ENCODE data around the gene SULF2.
"Not testable (repeated sequence)": the region's sequence is repeated elsewhere in the genome, so short reads cannot be mapped to it uniquely, and the experiment has no call there.

The SULF2 gene

GRCh38 chr20:47804972-47805371, 19.7 kb upstream of the SULF2 start:
- not testable (repeated sequence) for H3K27me3 ChIP-seq (replicated peaks; ENCODE audit: control insufficient read depth, insufficient read depth, low read length, poor library complexity, severe bottlenecking); H3K4me3 ChIP-seq (ENCODE audit: insufficient read depth, low read depth, low read length, poor library complexity, severe bottlenecking); DNase-seq; H3K9me3 ChIP-seq (ENCODE audit: control insufficient read depth, low read length); H3K36me3 ChIP-seq (ENCODE audit: control insufficient read depth, insufficient read depth, low read length); H3K4me1 ChIP-seq (ENCODE audit: control insufficient read depth, insufficient read depth, low read length, poor library complexity, severe bottlenecking); H3K27ac ChIP-seq (ENCODE audit: insufficient read depth, low read length, poor library complexity, severe bottlenecking)

GRCh38 chr20:47804224-47804825, 19.0 kb upstream of the SULF2 start:
- not testable (repeated sequence) for H3K4me1 ChIP-seq (ENCODE audit: control insufficient read depth, insufficient read depth, low read length, poor library complexity, severe bottlenecking); H3K36me3 ChIP-seq (ENCODE audit: control insufficient read depth, insufficient read depth, low read length); H3K9me3 ChIP-seq (ENCODE audit: control insufficient read depth, low read length); H3K27ac ChIP-seq (ENCODE audit: insufficient read depth, low read length, poor library complexity, severe bottlenecking); H3K4me3 ChIP-seq (ENCODE audit: insufficient read depth, low read depth, low read length, poor library complexity, severe bottlenecking); H3K27me3 ChIP-seq (replicated peaks; ENCODE audit: control insufficient read depth, insufficient read depth, low read length, poor library complexity, severe bottlenecking); DNase-seq

- DNase-seq, result no peak
- Histone ChIP-seq H3K4me1 (ENCODE audit: control insufficient read depth, insufficient read depth, low read length, poor library complexity, severe bottlenecking) (no peaks in the 10 kb centered on the region), H3K9me3 (ENCODE audit: control insufficient read depth, low read length) (no peaks in the 10 kb centered on the region), H3K4me3 (ENCODE audit: insufficient read depth, low read depth, low read length, poor library complexity, severe bottlenecking) (no peak overlapping the region), H3K27me3 (replicated peaks; ENCODE audit: control insufficient read depth, insufficient read depth, low read length, poor library complexity, severe bottlenecking) (no peaks in the 10 kb centered on the region), H3K27ac (ENCODE audit: insufficient read depth, low read length, poor library complexity, severe bottlenecking) (no peak overlapping the region), H3K36me3 (ENCODE audit: control insufficient read depth, insufficient read depth, low read length) (no peaks in the 10 kb centered on the region)
Measured at GRCh38 chr20:47802975-47803374, 17.7 kb upstream of the SULF2 start.

- H3K4me3 ChIP-seq (ENCODE audit: insufficient read depth, low read depth, low read length, poor library complexity, severe bottlenecking), result no peak overlapping the region
- no peaks in the 10 kb centered on the region for H3K9me3 ChIP-seq (ENCODE audit: control insufficient read depth, low read length)
- no peaks in the 10 kb centered on the region for H3K4me1 ChIP-seq (ENCODE audit: control insufficient read depth, insufficient read depth, low read length, poor library complexity, severe bottlenecking)
- H3K36me3 ChIP-seq (ENCODE audit: control insufficient read depth, insufficient read depth, low read length), result no peaks in the 10 kb centered on the region
- DNase-seq, result no peak
- H3K27me3 ChIP-seq (replicated peaks; ENCODE audit: control insufficient read depth, insufficient read depth, low read length, poor library complexity, severe bottlenecking), result no peaks in the 10 kb centered on the region
- no peak overlapping the region for H3K27ac ChIP-seq (ENCODE audit: insufficient read depth, low read length, poor library complexity, severe bottlenecking)
Measured at GRCh38 chr20:47802226-47802920, 17.1 kb upstream of the SULF2 start.

GRCh38 chr20:47801759-47802158, 16.5 kb upstream of the SULF2 start:
- Histone ChIP-seq H3K27ac (ENCODE audit: insufficient read depth, low read length, poor library complexity, severe bottlenecking) (no peak overlapping the region), H3K27me3 (replicated peaks; ENCODE audit: control insufficient read depth, insufficient read depth, low read length, poor library complexity, severe bottlenecking) (no peaks in the 10 kb centered on the region), H3K4me1 (ENCODE audit: control insufficient read depth, insufficient read depth, low read length, poor library complexity, severe bottlenecking) (no peaks in the 10 kb centered on the region), H3K9me3 (ENCODE audit: control insufficient read depth, low read length) (no peaks in the 10 kb centered on the region), H3K4me3 (ENCODE audit: insufficient read depth, low read depth, low read length, poor library complexity, severe bottlenecking) (no peak overlapping the region), H3K36me3 (ENCODE audit: control insufficient read depth, insufficient read depth, low read length) (no peaks in the 10 kb centered on the region)
- no peak for DNase-seq

- H3K4me3 ChIP-seq (ENCODE audit: insufficient read depth, low read depth, low read length, poor library complexity, severe bottlenecking), result no peak overlapping the region
- no peaks in the 10 kb centered on the region for H3K4me1 ChIP-seq (ENCODE audit: control insufficient read depth, insufficient read depth, low read length, poor library complexity, severe bottlenecking)
- no peaks in the 10 kb centered on the region for H3K36me3 ChIP-seq (ENCODE audit: control insufficient read depth, insufficient read depth, low read length)
- no peak for DNase-seq
- H3K27ac ChIP-seq (ENCODE audit: insufficient read depth, low read length, poor library complexity, severe bottlenecking), result no peak overlapping the region
- H3K27me3 ChIP-seq (replicated peaks; ENCODE audit: control insufficient read depth, insufficient read depth, low read length, poor library complexity, severe bottlenecking), result no peaks in the 10 kb centered on the region
- H3K9me3 ChIP-seq (ENCODE audit: control insufficient read depth, low read length), result no peaks in the 10 kb centered on the region
Measured at GRCh38 chr20:47801079-47801478, 15.8 kb upstream of the SULF2 start.

- H3K4me1 ChIP-seq (ENCODE audit: control insufficient read depth, insufficient read depth, low read length, poor library complexity, severe bottlenecking), result no peaks in the 10 kb centered on the region
- no peak for DNase-seq
- no peaks in the 10 kb centered on the region for H3K27me3 ChIP-seq (replicated peaks; ENCODE audit: control insufficient read depth, insufficient read depth, low read length, poor library complexity, severe bottlenecking)
- no peak overlapping the region for H3K27ac ChIP-seq (ENCODE audit: insufficient read depth, low read length, poor library complexity, severe bottlenecking)
- no peaks in the 10 kb centered on the region for H3K36me3 ChIP-seq (ENCODE audit: control insufficient read depth, insufficient read depth, low read length)
- no peak overlapping the region for H3K4me3 ChIP-seq (ENCODE audit: insufficient read depth, low read depth, low read length, poor library complexity, severe bottlenecking)
- no peaks in the 10 kb centered on the region for H3K9me3 ChIP-seq (ENCODE audit: control insufficient read depth, low read length)
Measured at GRCh38 chr20:47800623-47801022, 15.3 kb upstream of the SULF2 start.

- Histone ChIP-seq H3K4me1 (ENCODE audit: control insufficient read depth, insufficient read depth, low read length, poor library complexity, severe bottlenecking) (no peaks in the 10 kb centered on the region), H3K27me3 (replicated peaks; ENCODE audit: control insufficient read depth, insufficient read depth, low read length, poor library complexity, severe bottlenecking) (no peaks in the 10 kb centered on the region), H3K27ac (ENCODE audit: insufficient read depth, low read length, poor library complexity, severe bottlenecking) (no peak overlapping the region), H3K4me3 (ENCODE audit: insufficient read depth, low read depth, low read length, poor library complexity, severe bottlenecking) (no peak overlapping the region), H3K36me3 (ENCODE audit: control insufficient read depth, insufficient read depth, low read length) (no peaks in the 10 kb centered on the region), H3K9me3 (ENCODE audit: control insufficient read depth, low read length) (no peaks in the 10 kb centered on the region)
- DNase-seq, result no peak
Measured at GRCh38 chr20:47799116-47799715, 13.9 kb upstream of the SULF2 start.

GRCh38 chr20:47796971-47797370, 11.7 kb upstream of the SULF2 start:
- no peaks in the 10 kb centered on the region for H3K9me3 ChIP-seq (ENCODE audit: control insufficient read depth, low read length)
- H3K27ac ChIP-seq (ENCODE audit: insufficient read depth, low read length, poor library complexity, severe bottlenecking), result no peak overlapping the region
- H3K27me3 ChIP-seq (replicated peaks; ENCODE audit: control insufficient read depth, insufficient read depth, low read length, poor library complexity, severe bottlenecking), result no peaks in the 10 kb centered on the region
- no peaks in the 10 kb centered on the region for H3K36me3 ChIP-seq (ENCODE audit: control insufficient read depth, insufficient read depth, low read length)
- DNase-seq, result no peak
- H3K4me1 ChIP-seq (ENCODE audit: control insufficient read depth, insufficient read depth, low read length, poor library complexity, severe bottlenecking), result no peaks in the 10 kb centered on the region
- no peak overlapping the region for H3K4me3 ChIP-seq (ENCODE audit: insufficient read depth, low read depth, low read length, poor library complexity, severe bottlenecking)

GRCh38 chr20:47795214-47795907, 10.1 kb upstream of the SULF2 start:
- Histone ChIP-seq H3K27ac (ENCODE audit: insufficient read depth, low read length, poor library complexity, severe bottlenecking) (no peak overlapping the region), H3K9me3 (ENCODE audit: control insufficient read depth, low read length) (no peaks in the 10 kb centered on the region), H3K27me3 (replicated peaks; ENCODE audit: control insufficient read depth, insufficient read depth, low read length, poor library complexity, severe bottlenecking) (no peaks in the 10 kb centered on the region), H3K4me1 (ENCODE audit: control insufficient read depth, insufficient read depth, low read length, poor library complexity, severe bottlenecking) (no peaks in the 10 kb centered on the region), H3K4me3 (ENCODE audit: insufficient read depth, low read depth, low read length, poor library complexity, severe bottlenecking) (no peak overlapping the region), H3K36me3 (ENCODE audit: control insufficient read depth, insufficient read depth, low read length) (no peaks in the 10 kb centered on the region)
- no peak for DNase-seq

Data from effector memory CD4-positive, alpha-beta T cell (primary cell).